ENCODE data around the gene SMTNL2. TPM values are rescaled to one million over a fixed set of nuclear protein-coding genes. Genes with fewer than 3 reads are reported as not detected.
"Not testable (repeated sequence)": the region's sequence is repeated elsewhere in the genome, so short reads cannot be mapped to it uniquely, and the experiment has no call there.

The SMTNL2 gene
- total RNA-seq, 2 donors from 2014 or later: 0.51 to 0.79 TPM

GRCh38 chr17:4635823-4636375 lies 51.6 kb downstream of the SMTNL2 start:
- no peaks in the 10 kb centered on the region for H3K9me3 ChIP-seq (ENCODE audit: control insufficient read depth, low read length)
- Mint-ChIP-seq H3K27me3 (ENCODE audit: insufficient read depth) (peaks cover 57% of the 10 kb centered on the region), H3K27ac (no peak overlapping the region), H3K4me3 (no peak overlapping the region), H3K4me1 (peaks cover 6% of the 10 kb centered on the region), H3K9me3 (no peaks in the 10 kb centered on the region), H3K36me3 (ENCODE audit: low read depth) (no peaks in the 10 kb centered on the region)
- no peaks in the 10 kb centered on the region for H3K4me1 ChIP-seq (ENCODE audit: control insufficient read depth, insufficient read depth, low read length)
- peak; percentile 75 for DNase-seq
- H3K36me3 ChIP-seq (ENCODE audit: control insufficient read depth, insufficient read depth, low read length): no peaks in the 10 kb centered on the region
- peaks cover 52% of the 10 kb centered on the region for H3K27me3 ChIP-seq (ENCODE audit: control insufficient read depth, insufficient read depth, low read length, poor library complexity, severe bottlenecking)
- H3K27ac ChIP-seq (ENCODE audit: low read depth, low read length): no peak overlapping the region
- H3K9ac ChIP-seq (ENCODE audit: extremely low read depth, low read length, poor library complexity, severe bottlenecking): no peak overlapping the region
- 39 to 44% methylated on average over 7 to 10 of the region's 10 CpGs for WGBS, 2 experiments (ENCODE audit: insufficient coverage in 1 of 2, insufficient read length in 1 of 2)
- H3K4me3 ChIP-seq (ENCODE audit: low read length): no peak overlapping the region
- TF ChIP-seq CTCF (conservative IDR thresholded peaks at IDR 0.05): no peak

- WGBS, 2 experiments (ENCODE audit: insufficient coverage in 1 of 2, insufficient read length in 1 of 2): 72 to 83% methylated on average over 2 to 12 of the region's 12 CpGs
- H3K9me3 Mint-ChIP-seq: no peaks in the 10 kb centered on the region
- no peak for TF ChIP-seq CTCF (conservative IDR thresholded peaks at IDR 0.05)
- H3K9me3 ChIP-seq (ENCODE audit: control insufficient read depth, low read length): no peaks in the 10 kb centered on the region
- H3K4me3 Mint-ChIP-seq: no peak overlapping the region
- peaks cover 11% of the 10 kb centered on the region for H3K4me1 Mint-ChIP-seq
- H3K36me3 ChIP-seq (ENCODE audit: control insufficient read depth, insufficient read depth, low read length): no peaks in the 10 kb centered on the region
- H3K9ac ChIP-seq (ENCODE audit: extremely low read depth, low read length, poor library complexity, severe bottlenecking): no peak overlapping the region
- peaks cover 64% of the 10 kb centered on the region for H3K27me3 Mint-ChIP-seq (ENCODE audit: insufficient read depth)
- no peak overlapping the region for H3K27ac Mint-ChIP-seq
- no peak overlapping the region for H3K4me3 ChIP-seq (ENCODE audit: low read length)
- no peak overlapping the region for H3K27ac ChIP-seq (ENCODE audit: low read depth, low read length)
- no peaks in the 10 kb centered on the region for H3K4me1 ChIP-seq (ENCODE audit: control insufficient read depth, insufficient read depth, low read length)
- no peak for DNase-seq
- peaks cover 59% of the 10 kb centered on the region for H3K27me3 ChIP-seq (ENCODE audit: control insufficient read depth, insufficient read depth, low read length, poor library complexity, severe bottlenecking)
- no peaks in the 10 kb centered on the region for H3K36me3 Mint-ChIP-seq (ENCODE audit: low read depth)
Measured at GRCh38 chr17:4636474-4637100, 52.3 kb downstream of the SMTNL2 start.

GRCh38 chr17:4638766-4639165 lies 54.4 kb downstream of the SMTNL2 start:
- not testable (repeated sequence) for H3K27ac ChIP-seq (ENCODE audit: low read depth, low read length); H3K36me3 ChIP-seq (ENCODE audit: control insufficient read depth, insufficient read depth, low read length); H3K9me3 ChIP-seq (ENCODE audit: control insufficient read depth, low read length); H3K27ac Mint-ChIP-seq; H3K4me3 ChIP-seq (ENCODE audit: low read length); H3K4me3 Mint-ChIP-seq; H3K9me3 Mint-ChIP-seq; H3K4me1 ChIP-seq (ENCODE audit: control insufficient read depth, insufficient read depth, low read length); H3K36me3 Mint-ChIP-seq (ENCODE audit: low read depth); H3K9ac ChIP-seq (ENCODE audit: extremely low read depth, low read length, poor library complexity, severe bottlenecking); DNase-seq
- peaks cover 80% of the 10 kb centered on the region for H3K27me3 ChIP-seq (ENCODE audit: control insufficient read depth, insufficient read depth, low read length, poor library complexity, severe bottlenecking)
- Mint-ChIP-seq H3K27me3 (ENCODE audit: insufficient read depth) (peaks cover 81% of the 10 kb centered on the region), H3K4me1 (peaks cover 11% of the 10 kb centered on the region)
- WGBS, 2 experiments (ENCODE audit: insufficient coverage in 1 of 2, insufficient read length in 1 of 2): 74 to 84% methylated on average over 3 to 8 of the region's 8 CpGs
